K562 (cell line): Measurements from ENCODE around the gene MAGT1. TPM values are rescaled to one million over a fixed set of nuclear protein-coding genes. Genes with fewer than 3 reads are reported as not detected.

Experiments used
- ARHGAP35 ChIP-seq: fragments of 450-650 bp; IDR thresholded peaks from 2 replicates; pipeline ENCODE4 v1.6.1; 2018; ENCODE audit not compliant: partially characterized antibody
- C11orf30 ChIP-seq: fragments of 450-650 bp; IDR thresholded peaks from 2 replicates; pipeline ENCODE4 v1.6.1; 2016; ENCODE audit warnings: low read depth, mild to moderate bottlenecking
- CHD2 ChIP-seq: IDR thresholded peaks from 2 replicates; pipeline ENCODE4 v1.6.1; 2011; ENCODE audit warnings: low read depth, low read length
- ELF4 ChIP-seq: fragments of 450-650 bp; formaldehyde crosslinking; IDR thresholded peaks from 2 replicates; pipeline ENCODE4 v1.4.0; 2022; ENCODE audit warnings: missing genetic modification characterization
- GABPA ChIP-seq: fragments of 200-800 bp; sonication (Bioruptor generic); conservative IDR thresholded peaks from 2 replicates; pipeline ENCODE4 v1.6.1; 2016; ENCODE audit warnings: low read depth, missing genetic modification characterization, missing compliant biosample characterization
- KLF16 ChIP-seq: IDR thresholded peaks from 2 replicates; pipeline ENCODE4 v1.6.1; 2016; ENCODE audit warnings: antibody characterized with exemption
- KLF6 ChIP-seq: fragments of 250-450 bp; sonication (Bioruptor Pico); IDR thresholded peaks from 2 replicates; pipeline ENCODE4 v1.4.0; 2020; ENCODE audit warnings: mild to moderate bottlenecking, moderate library complexity, borderline replicate concordance
- MAFF ChIP-seq: IDR thresholded peaks from 2 replicates; pipeline ENCODE4 v1.6.1; 2012; ENCODE audit warnings: low read length, improper control_type of control experiment
- MIER1 ChIP-seq: fragments of 450-650 bp; IDR thresholded peaks from 2 replicates; pipeline ENCODE4 v1.6.1; 2016; ENCODE audit warnings: antibody characterized with exemption, mild to moderate bottlenecking, low read depth
- MLLT1 ChIP-seq, 2 experiments: fragments of 450-650 bp; IDR thresholded peaks; 2 replicates each; pipeline ENCODE4 v1.6.1; 2016
- NFIX ChIP-seq: fragments of 250-450 bp; sonication (Bioruptor Pico); IDR thresholded peaks from 2 replicates; pipeline ENCODE4 v1.4.0; 2020; ENCODE audit warnings: low read depth, mild to moderate bottlenecking, moderate library complexity
- NR0B1 ChIP-seq: fragments of 450-650 bp; IDR thresholded peaks from one replicate; pipeline ENCODE4 v1.6.1; 2018; ENCODE audit warnings: mild to moderate bottlenecking, moderate library complexity; ENCODE audit not compliant: partially characterized antibody
- POLR2G ChIP-seq: fragments of 200-400 bp; formaldehyde crosslinking; IDR thresholded peaks from 2 replicates; pipeline ENCODE4 v1.6.1; 2017; ENCODE audit warnings: low read depth, mild to moderate bottlenecking, antibody characterized with exemption, low read length, moderate library complexity
- SIX5 ChIP-seq, 2 experiments: IDR thresholded peaks; 2 replicates each; pipeline ENCODE4 v1.6.1; 2011; ENCODE audit warnings: low read length in 2 of 2, borderline replicate concordance in 1 of 2, low read depth in 1 of 2, mild to moderate bottlenecking in 1 of 2, moderate library complexity in 1 of 2; ENCODE audit not compliant: insufficient read depth in 1 of 2
- SMARCE1 ChIP-seq: fragments of 450-650 bp; IDR thresholded peaks from 2 replicates; pipeline ENCODE4 v1.7.1; 2016; ENCODE audit warnings: mild to moderate bottlenecking
- STAT5A ChIP-seq: IDR thresholded peaks from 2 replicates; pipeline ENCODE4 v1.6.1; 2012; ENCODE audit warnings: low read length, inconsistent platforms, borderline replicate concordance
- TEAD4 ChIP-seq, 2 experiments: sonication (generic) in 1 of 2; formaldehyde crosslinking in 1 of 2; IDR thresholded peaks; 2 replicates each; pipeline versions ENCODE4 v1.6.1 to v1.8.0; 2012 to 2022; ENCODE audit warnings: borderline replicate concordance in 1 of 2, inconsistent platforms in 1 of 2, low read length in 1 of 2, mild to moderate bottlenecking in 1 of 2, missing genetic modification reagents in 1 of 2
- TOE1 ChIP-seq, 2 experiments: fragments of 450-650 bp in 1 of 2; sonication (generic) in 1 of 2; formaldehyde crosslinking in 1 of 2; IDR thresholded peaks; 2 replicates each; pipeline versions ENCODE4 v1.7.1 to v1.8.0; 2016 to 2022; ENCODE audit warnings: borderline replicate concordance in 2 of 2, mild to moderate bottlenecking in 2 of 2, antibody characterized with exemption in 1 of 2, inconsistent platforms in 1 of 2, low read depth in 1 of 2, missing genetic modification reagents in 1 of 2, moderate library complexity in 1 of 2
- ZNF146 ChIP-seq: IDR thresholded peaks from one replicate; pipeline ENCODE4 v1.6.1; 2018; ENCODE audit warnings: missing compliant biosample characterization; ENCODE audit not compliant: unreplicated experiment
- ZSCAN32 ChIP-seq: fragments of 450-650 bp; formaldehyde crosslinking; IDR thresholded peaks from 2 replicates; pipeline ENCODE4 v1.4.0; 2020; ENCODE audit warnings: mild to moderate bottlenecking, moderate library complexity
- polyA plus RNA-seq, 8 experiments: library from polyadenylated mRNA; depleted of rRNA in 4 of 8; stranded (reverse) in 5 of 8; unstranded in 3 of 8; fragments of >200 nt; fragmentation: Nextera tagmentation in 2 of 8; fragmentation: Illumina TruSeq in 1 of 8; extraction: Ambion mirVana in 2 of 8; extraction: Trizol in 1 of 8; gene quantifications; 2 replicates each; pipeline versions ENCODE4 v1.2.1 to v1.2.3, GENCODE V29; 2011 to 2014; ENCODE audit warnings: inconsistent platforms in 1 of 8, missing spikeins in 1 of 8
- total RNA-seq, 7 experiments: library from RNA; depleted of rRNA in 6 of 7; stranded (reverse); fragments of >200 nt in 6 of 7; fragmentation: Illumina TruSeq in 2 of 7; extraction: Trizol in 2 of 7; gene quantifications; 2 replicates each; pipeline versions ENCODE4 v1.2.1 to v1.2.3, GENCODE V29; 2011 to 2021; ENCODE audit warnings: low replicate concordance in 1 of 7
- TF ChIP-seq, protein P1 (sequence below): fragments of 450-650 bp; IDR thresholded peaks from 2 replicates; pipeline ENCODE4 v1.6.1; 2016; ENCODE audit warnings: antibody characterized with exemption
- TF ChIP-seq, protein P2 (sequence below): fragments of 200-800 bp; sonication (Bioruptor generic); IDR thresholded peaks from 2 replicates; pipeline ENCODE4 v1.6.1; 2017; ENCODE audit warnings: missing genetic modification characterization, missing compliant biosample characterization

The MAGT1 gene
- total and polyA plus RNA-seq, 9 of the 15 experiments (the other 6 are each of a cell fraction or from before 2014, with no cell fraction given) = 15.5 to 46.2 (median 28.8) TPM

- TF ChIP-seq NR0B1 (no peak), MLLT1 (IDR thresholded peaks at IDR 0.05) (peak; percentile 32 to 66; a peak in 2 of 4 replicates), STAT5A (0 out of 2 replicates have a peak, but pooled peaks have one; percentile 8), ARHGAP35 (peak; percentile 96), POLR2G (peak; percentile 49; the same call in 1 of the 2 replicates), TOE1 (IDR thresholded peaks at IDR 0.05; ENCODE audit: borderline replicate concordance) (0 out of 2 replicates have a peak, but pooled peaks have one; percentile 13), TOE1 (CRISPR knock-in tag; IDR thresholded peaks at IDR 0.05; ENCODE audit: borderline replicate concordance, low read depth) (no peak), MAFF (peak; percentile 74), KLF6 (CRISPR knock-in tag) (no peak), GABPA (tag) (peak; percentile 45; the same call in 1 of the 2 replicates), MIER1 (no peak), TEAD4 (IDR thresholded peaks at IDR 0.05; ENCODE audit: low read length) (0 out of 2 replicates have a peak, but pooled peaks have one; percentile 42), TEAD4 (CRISPR knock-in tag; IDR thresholded peaks at IDR 0.05; ENCODE audit: borderline replicate concordance) (no peak), NFIX (CRISPR knock-in tag) (no peak), SMARCE1 (no peak), ZSCAN32 (CRISPR knock-in tag) (no peak), KLF16 (no peak), SIX5 (IDR thresholded peaks at IDR 0.05; ENCODE audit: borderline replicate concordance in 1 of 2, insufficient read depth in 1 of 2, low read depth in 1 of 2, low read length in 2 of 2) (peak; percentile 67 to 82), C11orf30 (peak; percentile 36), CHD2 (peak; percentile 98), ELF4 (CRISPR knock-in tag) (no peak), ZNF146 (CRISPR knock-in tag) (no peak)
- TF ChIP-seq, protein P1, sequence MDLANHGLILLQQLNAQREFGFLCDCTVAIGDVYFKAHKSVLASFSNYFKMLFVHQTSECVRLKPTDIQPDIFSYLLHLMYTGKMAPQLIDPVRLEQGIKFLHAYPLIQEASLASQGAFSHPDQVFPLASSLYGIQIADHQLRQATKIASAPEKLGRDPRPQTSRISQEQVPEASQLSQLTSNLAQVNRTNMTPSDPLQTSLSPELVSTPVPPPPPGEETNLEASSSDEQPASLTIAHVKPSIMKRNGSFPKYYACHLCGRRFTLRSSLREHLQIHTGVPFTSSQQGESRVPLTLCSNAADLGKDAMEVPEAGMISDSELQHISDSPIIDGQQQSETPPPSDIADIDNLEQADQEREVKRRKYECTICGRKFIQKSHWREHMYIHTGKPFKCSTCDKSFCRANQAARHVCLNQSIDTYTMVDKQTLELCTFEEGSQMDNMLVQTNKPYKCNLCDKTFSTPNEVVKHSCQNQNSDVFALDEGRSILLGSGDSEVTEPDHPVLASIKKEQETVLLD = no peak
- TF ChIP-seq, protein P2, sequence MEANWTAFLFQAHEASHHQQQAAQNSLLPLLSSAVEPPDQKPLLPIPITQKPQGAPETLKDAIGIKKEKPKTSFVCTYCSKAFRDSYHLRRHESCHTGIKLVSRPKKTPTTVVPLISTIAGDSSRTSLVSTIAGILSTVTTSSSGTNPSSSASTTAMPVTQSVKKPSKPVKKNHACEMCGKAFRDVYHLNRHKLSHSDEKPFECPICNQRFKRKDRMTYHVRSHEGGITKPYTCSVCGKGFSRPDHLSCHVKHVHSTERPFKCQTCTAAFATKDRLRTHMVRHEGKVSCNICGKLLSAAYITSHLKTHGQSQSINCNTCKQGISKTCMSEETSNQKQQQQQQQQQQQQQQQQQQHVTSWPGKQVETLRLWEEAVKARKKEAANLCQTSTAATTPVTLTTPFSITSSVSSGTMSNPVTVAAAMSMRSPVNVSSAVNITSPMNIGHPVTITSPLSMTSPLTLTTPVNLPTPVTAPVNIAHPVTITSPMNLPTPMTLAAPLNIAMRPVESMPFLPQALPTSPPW = peak; percentile 49; the same call in 1 of the 2 replicates
These were observed 4.0 kb upstream of the MAGT1 start, which contains the start of gene COX7B (continued) for GRCh38 chrX:77899081-77899828.
